AML-193 (cell line): Measurements from ENCODE around the gene FXN.
"Not testable (repeated sequence)": the region's sequence is repeated elsewhere in the genome, so short reads cannot be mapped to it uniquely, and the experiment has no call there.

ENCODE experiments used
- DNase-seq, 2 experiments: peaks; one replicate each; lab custom pipeline; 2025; lab: John Stamatoyannopoulos, UW

FXN gene

DNA sequence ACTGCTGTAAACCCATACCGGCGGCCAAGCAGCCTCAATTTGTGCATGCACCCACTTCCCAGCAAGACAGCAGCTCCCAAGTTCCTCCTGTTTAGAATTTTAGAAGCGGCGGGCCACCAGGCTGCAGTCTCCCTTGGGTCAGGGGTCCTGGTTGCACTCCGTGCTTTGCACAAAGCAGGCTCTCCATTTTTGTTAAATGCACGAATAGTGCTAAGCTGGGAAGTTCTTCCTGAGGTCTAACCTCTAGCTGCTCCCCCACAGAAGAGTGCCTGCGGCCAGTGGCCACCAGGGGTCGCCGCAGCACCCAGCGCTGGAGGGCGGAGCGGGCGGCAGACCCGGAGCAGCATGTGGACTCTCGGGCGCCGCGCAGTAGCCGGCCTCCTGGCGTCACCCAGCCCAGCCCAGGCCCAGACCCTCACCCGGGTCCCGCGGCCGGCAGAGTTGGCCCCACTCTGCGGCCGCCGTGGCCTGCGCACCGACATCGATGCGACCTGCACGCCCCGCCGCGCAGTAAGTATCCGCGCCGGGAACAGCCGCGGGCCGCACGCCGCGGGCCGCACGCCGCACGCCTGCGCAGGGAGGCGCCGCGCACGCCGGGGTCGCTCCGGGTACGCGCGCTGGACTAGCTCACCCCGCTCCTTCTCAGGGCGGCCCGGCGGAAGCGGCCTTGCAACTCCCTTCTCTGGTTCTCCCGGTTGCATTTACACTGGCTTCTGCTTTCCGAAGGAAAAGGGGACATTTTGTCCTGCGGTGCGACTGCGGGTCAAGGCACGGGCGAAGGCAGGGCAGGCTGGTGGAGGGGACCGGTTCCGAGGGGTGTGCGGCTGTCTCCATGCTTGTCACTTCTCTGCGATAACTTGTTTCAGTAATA is at the start of gene FXN:
Gene FXN, plus strand, starts transcription at position 315 of the 871 bp plus-strand sequence. Its CDS starts 31 bp downstream, at position 346.
- DNase-seq, result peak; percentile 52 to 66

DNA sequence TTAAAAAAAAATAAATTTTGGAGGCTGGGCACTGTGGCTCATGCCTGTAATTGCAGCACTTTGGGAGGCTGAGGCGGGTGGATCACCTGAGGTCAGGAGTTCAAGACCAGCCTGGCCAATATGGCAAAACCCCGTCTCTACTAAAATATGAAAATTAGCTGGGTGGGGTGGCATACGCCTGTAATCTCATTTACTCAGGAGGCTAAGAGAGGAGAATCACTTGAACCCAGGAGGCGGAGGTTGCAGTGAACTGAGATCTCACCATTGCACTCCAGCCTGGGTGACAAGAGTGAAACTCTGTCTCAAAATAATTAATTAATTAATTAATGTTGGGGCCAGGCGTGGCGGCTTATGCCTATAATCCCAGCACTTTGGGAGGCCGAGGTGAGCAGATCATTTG is 48.6 kb upstream of the FXN start:
- not testable (repeated sequence) for DNase-seq

DNA sequence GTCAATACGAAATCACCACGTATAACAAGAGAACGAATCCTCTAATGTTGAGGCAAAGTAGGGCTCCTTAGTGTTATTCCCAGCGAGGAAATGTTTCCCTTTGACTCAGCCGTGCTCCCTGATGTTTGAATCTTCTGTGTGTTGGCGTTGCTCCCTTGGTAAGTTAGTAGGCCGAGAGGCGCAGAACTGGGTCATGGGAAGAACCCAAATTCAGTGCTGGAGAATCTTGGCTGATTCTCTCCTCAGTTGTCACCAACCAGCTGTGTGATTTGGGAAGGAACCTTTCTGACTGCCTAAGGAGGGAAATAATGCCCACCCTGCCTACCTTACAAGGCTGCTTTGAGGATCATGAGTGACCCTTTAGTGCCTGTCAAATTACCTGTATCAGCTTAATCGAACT is 44.1 kb upstream of the FXN start:
- DNase-seq, result no peak

DNA sequence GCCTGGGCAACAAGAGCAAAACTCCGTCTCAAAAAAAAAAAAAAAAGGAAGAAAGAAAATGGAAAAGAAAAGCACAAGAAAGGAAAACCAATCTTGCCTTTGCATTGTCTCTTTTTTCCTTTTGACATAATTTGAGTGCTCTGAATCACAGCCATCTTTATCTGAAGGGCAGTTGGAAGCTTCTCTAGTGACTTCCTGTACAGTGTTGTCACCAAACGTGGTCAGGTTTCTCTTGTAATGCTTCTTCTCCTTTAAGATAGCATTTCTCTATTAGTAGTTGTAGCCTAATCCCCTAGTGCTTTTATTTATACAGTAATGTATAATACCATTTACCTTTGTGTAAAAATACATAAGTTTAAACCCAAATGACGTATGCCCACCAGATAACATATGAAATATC is 39.8 kb upstream of the FXN start:
- DNase-seq, result peak; percentile 53 to 56

DNA sequence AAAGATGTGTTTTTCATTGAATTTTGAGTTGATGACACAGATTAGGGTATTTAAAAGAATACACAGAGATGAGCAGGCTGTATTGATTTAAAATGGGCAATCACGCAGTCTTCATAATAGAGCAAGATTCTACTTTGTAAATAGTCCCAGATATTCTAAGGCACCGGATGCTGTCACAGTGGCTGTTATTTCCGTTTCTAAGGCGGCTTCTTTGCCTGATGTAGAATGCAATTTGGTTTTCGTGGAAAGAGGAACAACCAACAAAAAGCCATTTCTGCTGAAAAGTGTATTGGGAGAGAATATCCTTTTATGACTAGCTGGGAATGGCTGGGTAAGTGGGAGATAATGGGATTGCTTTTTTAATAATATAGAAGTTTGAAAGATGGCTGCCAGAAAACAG is 39.1 kb upstream of the FXN start:
- DNase-seq, result no peak

DNA sequence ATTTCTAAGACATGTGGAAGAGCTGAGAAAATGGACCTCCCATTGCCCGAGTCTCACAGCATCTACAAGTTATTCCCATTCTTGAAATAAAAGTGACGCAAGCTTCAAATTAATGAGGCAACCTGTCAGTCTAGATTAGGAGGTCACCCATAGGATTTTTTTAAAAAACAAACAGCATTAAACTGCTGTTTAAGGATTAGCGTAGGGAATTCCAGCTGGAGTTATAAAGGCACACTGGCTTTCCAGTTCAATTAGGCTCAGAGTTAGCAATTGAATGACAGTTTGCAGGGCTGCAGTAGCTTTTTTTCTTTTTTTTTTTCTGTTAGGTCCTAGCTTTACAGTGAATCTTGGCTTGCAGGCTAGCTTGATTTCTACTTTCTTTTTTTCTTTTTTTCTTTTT is 37.9 kb upstream of the FXN start:
- DNase-seq, result no peak

DNA sequence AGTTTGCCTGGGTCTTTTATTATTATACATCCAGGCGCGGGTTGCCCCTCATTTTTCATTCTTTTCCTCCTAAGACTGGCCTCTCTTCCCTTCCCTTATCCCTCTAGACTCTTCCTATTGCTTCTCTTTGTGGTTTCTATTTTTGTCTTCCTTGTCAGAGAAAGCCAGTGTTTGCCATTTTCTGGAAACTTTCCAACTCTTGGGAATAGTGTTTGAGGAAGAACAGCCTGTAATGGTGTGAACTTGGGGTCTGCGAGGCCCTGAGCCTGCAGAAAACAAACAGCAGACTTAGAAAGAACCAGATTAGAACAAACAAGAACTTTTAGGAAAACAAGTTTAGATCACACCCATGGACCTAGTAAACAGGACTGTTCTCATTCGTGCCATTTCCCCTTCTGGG is 37.2 kb upstream of the FXN start:
- DNase-seq, result no peak

DNA sequence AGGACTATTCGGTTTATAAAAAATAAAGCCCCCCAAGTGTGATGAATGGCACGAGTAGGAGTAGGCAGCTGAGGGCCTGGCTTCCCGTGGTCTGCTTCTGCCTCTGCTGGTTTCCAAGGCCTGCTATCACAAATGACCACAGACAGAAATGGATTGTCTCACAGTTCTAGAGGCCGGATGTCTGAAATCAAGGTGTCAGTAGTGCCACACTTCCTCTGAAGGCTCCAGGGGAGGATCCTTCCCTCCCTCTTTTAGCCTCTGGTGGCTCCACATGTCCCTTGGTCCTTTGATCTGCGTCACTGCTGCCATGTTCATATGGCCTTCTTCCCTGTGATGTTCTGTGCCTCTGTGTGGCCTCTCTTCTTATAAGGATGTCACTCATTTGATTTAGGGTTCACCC is 36.7 kb upstream of the FXN start:
- DNase-seq, result no peak

DNA sequence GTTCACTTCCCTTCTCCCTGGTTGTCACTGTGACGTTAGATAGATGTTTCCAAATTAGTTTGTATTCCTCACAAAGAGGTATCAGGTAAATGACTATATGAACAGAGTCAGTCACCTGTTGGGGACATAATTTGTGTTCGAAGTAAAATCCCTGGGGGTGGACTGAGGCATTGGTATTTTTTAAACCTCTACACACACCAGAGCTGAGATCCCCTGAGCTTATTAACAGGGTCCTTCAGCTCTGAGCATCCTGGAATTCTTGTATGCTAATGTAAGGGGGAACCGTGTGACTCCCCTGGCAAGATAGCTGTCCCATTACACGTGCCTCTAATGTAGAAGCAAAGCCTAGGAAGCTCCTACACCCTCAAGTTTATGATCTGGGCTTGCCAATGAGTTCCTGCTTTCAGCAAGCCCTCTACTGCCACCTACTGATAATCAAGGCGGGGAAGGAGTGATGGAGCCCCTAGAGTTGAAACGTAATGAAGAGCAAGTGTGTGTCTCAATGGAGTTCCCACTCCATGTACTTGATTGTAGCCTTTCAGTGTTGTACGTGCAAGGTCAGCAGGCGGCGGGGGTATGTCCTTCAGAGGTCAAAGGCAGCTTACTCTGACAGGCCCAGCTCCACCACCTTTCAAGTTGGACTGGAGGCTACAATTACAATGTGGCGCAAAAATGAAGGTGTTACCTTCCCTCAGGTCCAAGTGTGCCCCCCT is 36.0 kb upstream of the FXN start:
- peak; percentile 73 to 81 for DNase-seq

DNA sequence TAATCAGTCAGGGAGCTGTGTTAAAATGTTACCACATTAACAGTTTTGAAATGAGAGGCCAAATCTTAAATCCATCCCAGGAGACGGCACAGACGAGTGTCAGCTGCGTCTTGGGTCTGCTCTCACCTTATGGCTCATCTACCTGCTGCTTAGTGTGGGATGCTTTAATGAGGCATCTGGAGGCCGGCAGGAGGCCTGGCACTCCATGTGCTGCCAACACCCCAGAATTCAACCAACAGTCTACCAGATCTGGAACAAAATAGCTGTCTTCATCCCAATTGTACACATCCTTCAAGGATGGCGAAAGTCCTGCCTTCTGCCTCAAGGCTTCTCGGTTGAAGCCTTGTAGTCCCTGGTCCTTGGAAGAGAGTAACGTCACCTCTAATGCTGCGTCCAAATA is 33.6 kb upstream of the FXN start:
- DNase-seq, result no peak

DNA sequence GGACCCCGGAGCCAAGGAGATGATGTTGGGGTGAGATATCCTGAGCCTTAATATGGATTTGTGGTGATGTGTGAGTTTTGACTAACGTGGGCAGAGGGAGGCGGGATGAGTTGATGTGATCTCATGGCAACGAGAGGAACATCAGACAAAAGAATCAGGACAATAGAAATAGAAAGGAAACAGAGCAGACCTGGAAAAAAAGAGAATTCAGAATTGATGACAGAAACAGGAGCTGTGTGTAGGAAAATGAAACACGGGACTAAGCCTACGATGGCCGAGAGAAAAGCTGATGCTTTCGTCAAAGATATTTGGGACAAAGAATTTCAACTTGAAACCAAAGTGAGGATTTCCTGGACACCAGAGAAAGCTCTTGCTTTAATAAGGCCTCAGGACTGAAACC is 32.5 kb upstream of the FXN start:
- DNase-seq, result no peak

DNA sequence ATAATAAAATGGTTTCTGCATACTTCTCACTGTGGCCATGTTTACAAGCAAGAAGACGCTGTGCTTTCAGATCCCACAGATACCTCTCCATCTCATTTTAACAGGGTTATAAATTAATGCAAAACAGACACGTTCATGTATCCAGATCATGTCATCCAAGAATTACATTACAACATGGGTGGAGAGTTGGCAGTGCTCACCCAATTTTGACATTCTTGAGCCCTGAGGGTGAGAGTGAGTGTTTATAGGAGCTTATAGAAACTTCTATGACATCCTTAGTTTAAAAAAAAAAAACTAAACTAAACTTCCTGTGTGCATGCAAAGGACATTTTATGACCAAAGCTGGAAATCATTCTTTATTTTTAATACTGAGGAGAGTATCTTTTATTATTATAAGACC is 30.7 kb upstream of the FXN start:
- DNase-seq, result no peak

DNA sequence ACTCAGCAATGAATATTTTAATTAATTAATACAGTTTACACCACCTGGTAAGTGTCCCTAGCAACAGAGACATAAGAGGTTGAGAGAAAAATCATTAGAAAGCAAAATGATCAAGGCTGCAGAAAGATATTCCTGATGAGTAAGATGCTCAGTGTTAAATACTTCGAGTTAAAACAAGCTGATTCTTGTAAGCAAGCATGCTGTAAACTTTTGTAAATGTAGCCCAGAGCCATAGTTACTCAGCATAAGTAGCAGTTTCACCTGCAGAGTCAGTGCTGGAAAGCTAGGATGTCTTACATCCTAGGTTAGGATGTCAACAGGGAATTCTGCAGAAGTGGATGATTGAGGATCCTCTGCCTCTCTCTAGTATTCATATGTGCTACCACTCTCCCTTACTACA is 25.8 kb upstream of the FXN start:
- DNase-seq, result no peak

DNA sequence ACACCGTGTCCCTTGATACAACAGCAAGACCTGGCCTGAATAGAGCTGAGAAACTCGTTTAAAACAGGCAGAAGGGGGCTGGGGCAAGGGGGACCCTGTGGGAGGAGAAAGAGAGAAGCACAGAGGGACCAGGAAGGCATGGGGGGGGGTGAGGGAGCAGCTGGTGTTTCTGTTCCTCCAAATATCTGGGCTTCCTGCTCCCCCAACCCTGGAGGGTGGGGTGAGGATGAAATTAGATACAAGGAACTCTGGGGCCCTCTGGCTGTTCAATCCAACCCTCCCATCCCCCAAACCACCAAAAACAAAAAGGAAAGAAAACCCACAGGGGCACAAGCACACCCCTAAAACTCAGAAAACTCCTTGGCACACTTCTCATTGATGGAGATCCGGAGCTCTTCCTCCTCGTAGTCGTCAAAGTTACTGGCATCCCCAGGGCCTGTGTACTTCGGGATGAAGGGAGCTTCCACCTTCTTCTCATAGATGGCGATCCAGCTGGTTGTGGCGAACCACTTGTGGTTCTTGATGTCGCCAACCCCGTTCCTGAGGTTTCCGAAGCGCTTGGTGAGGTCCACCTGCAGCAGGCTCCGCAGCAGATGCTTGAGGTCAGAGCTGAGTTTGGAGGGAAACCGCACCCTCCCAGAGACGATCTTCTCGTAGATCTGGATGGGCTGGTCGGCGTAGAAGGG is 22.7 kb upstream of the FXN start:
- DNase-seq, result no peak

DNA sequence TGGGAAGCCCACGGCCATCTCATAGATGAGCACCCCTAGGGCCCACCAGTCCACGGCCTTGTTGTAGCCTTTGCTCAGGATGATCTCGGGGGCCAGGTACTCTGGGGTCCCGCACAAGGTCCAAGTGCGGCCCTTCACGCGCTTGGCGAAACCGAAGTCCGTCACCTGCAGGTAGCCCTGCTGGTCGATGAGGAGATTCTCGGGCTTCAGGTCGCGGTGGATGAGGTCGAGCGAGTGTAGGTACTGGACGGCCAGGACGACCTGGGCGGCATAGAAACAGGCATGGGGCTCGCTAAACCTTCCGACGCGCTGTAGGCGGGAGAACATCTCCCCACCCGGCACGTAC is 22.2 kb upstream of the FXN start:
- no peak for DNase-seq

DNA sequence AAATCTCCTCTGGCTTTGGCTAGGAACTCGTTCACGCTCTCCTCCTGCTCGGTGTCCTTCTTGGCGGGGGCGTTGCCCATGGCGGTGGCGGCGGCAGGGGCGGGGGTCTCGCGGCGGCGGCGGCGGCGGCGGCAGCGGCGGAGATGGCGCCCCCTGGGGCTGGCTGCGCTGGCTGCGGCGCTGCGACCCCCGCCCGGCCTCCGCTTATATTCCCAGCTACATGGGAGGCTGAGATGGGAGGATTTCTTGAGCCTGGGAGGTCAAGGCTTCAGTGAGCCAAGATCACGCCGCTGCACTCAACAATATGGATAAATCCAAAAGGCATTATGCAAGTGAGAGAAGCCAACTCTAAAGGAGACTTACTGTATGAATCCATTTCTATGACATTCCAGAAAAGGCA is 21.5 kb upstream of the FXN start, which contains the start of gene PRKACG:
Gene PRKACG, minus strand, starts transcription at position 101 of the 400 bp plus-strand sequence. Its CDS starts 21 bp downstream, at position 80.
- DNase-seq, result no peak

DNA sequence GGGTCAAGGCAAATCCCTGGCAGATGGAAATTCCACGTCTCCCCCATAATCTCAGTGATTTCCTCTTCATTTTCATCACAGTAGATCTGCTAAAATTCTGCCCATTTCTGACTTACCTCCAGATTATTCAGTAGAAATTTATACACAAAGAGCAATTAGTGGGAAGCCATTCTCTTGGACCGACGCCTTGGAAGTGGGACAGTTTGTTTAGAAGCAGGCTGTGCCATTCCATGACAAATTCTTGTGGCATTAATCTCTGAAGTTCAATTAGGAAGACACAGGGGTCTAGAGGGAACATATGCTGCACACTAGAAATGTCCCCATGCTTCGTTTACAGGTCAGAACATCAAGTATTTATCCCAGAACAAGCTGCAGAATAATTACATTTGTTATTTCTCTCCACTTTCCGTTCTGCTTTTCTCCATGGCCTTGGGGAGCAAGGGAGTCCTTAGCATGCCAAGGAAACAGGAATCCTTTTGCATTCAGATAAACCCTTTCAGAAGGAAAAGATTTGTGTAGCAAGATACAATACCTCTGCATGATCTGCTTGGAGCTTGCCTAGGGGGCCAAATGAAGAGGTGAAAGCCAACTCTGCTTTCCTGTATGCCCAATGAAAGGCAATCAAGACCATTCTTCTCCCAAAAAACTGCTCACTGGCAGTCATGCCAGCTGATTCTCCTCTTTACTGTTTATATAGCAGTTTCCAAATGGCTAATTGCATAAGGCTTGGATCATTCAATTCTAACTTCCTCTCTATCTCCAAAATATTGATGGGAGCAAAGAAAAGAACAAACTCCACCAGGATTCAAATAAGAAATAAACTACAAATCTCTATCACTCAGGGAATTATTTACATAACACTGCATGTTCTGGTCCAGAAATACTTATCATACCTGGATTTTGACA is 19.1 kb upstream of the FXN start:
- DNase-seq, result no peak

DNA sequence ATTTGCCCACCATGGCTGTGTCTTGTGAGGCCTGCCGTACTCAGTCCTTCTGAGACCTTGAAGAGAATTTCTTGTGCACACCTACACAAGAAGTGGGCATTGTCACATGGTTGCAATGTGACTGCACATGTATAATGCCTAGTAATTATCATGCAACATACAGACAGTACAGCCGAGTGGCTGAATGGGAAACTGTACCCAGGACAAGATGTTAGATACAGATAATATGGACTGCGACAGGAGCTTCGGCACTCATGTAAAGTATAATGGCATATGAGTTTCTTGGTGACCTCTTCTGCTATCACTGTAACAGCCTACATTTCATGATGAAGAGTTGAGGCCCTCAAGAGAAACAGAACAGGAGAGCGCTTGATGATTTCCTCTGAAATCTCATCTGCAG is 16.8 kb upstream of the FXN start:
- no peak for DNase-seq

DNA sequence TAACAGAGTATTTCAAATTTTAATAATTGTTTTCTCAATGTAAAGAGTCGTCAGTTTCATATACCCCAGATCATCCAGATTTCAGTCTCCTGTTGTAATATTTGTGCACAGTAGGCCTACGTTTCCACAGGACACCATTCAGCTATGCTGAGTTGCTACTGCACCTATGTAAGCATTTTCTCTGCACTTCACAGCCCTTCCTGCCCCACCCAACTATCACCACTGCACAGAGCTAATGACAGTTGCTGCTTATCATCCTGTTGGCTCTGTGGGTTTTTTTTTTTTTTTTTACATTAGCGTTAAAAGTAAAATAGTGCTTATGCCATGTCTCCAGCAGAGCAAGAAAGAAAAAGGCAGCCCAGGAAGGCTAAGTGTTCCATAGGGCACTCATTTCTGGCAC is 15.7 kb upstream of the FXN start:
- DNase-seq, result no peak

DNA sequence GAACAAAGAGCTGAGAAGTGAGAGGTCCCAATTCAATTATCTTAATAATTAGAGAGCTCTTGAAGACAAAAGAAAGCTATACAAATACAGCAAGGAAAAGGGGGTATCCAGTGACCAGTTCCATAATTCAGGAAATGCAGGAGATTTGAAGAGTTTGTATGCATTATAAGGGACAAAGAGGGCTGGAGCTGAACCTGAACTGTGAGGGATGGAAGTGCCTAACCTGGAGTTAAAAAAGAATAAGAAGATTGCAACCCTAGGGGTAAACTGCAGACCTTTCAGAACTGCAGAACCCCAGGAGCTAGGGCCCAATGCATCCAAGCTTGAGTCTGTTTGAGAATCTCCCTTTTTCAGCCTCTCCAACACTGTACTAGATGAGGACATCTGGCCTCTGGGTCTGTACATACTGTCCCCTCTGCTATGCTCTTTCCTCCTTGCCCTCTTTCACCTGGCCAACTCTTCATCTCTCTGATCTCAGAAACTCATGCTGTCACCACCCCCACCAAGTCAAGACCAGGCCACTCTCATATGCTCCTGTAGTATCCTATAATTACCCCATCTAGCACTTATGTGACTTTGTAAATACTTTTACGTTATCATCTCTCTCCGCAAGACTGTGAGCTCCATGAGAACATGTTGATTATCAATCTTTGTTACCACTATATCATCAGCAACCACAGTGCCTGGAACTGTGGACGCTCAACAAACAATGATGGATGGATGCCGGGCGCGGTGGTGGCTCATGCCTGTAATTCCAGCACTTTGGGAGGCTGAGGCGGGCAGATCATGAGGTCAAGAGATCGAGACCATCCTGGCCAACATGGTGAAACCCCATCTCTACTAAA is 15.0 kb upstream of the FXN start:
- no peak for DNase-seq

DNA sequence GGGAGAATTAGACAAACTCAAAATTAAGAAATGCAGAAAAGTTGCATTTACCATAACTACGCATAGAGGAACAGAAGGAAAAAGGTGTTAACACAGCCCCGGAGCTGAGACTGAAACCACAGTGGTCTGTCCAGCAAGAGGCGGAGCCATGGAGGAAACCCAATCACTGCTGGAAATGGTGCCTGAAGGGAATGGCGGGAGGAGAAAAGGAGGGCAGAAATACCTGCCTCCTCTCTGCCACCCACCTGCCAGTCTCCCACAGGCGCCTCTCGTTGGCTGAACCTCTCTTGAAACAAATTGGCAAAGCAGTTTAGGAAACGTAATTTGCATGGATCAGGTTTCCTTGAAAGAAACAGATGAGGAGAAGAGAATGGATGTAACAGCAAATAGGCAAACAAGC is 11.9 kb upstream of the FXN start:
- DNase-seq, result no peak
